Superior temporal gyrus (tissue), 1 donor: ENCODE measurements around the gene TATDN3.
"Not testable (repeated sequence)": the region's sequence is repeated elsewhere in the genome, so short reads cannot be mapped to it uniquely, and the experiment has no call there.

ENCODE experiments used
- DNase-seq: peaks from one replicate; pipeline ENCODE4 v3.0.0-alpha.2; 2016; ENCODE audit errors: extremely low spot score

The TATDN3 gene

DNA sequence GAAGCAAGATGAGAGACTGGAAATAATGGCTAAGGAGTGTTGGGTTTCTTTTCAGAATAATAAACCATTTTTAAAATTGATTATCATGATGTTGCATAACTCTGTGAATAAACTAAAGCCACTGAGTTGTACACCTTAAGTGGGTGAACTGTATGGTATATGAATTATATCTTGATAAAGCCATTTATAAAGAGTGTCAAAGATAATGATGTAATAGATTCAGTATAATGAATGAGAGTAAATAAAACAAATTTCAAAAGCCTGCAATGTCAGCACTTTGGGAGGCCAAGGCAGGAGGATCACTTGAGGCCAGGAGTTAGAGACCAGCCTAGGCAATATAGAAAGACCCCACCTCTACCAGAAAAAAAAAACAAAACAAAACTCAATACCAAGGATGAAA, 16.5 kb upstream of the TATDN3 start:
- no peak for DNase-seq

DNA sequence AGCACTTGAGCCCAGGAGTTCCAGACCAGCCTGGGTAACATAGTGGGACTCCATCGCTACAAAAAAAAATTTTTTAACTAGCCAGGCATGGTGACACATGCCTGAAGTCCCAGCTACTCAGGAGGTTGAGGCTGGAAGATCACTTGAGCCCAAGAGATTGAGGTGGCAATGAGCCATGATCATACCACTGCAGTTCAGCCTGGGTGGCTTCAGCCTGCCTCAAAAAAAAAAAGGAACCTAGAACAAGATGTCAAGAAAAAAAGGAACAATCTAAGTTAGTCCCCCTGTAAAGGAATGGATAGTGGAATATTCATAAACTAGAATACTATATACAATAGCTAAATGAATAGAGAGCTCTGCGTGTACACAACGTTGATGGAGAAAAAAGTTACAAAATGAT, 14.5 kb upstream of the TATDN3 start:
- DNase-seq, result no peak

DNA sequence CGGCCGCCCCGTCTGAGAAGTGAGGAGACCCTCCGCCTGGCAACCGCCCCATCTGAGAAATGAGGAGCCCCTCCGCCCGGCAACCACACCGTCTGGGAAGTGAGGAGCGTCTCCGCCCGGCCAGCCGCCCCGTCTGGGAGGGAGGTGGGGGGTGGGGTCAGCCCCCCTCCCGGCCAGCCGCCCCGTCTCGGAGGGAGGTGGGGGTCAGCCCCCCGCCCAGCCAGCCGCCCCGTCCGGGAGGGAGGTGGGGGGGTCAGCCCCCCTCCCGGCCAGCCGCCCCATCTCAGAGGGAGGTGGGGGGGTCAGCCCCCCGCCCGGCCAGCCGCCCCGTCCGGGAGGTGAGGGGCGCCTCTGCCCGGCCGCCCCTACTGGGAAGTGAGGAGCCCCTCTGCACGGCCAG, 12.6 kb upstream of the TATDN3 start:
- not testable (repeated sequence) for DNase-seq

DNA sequence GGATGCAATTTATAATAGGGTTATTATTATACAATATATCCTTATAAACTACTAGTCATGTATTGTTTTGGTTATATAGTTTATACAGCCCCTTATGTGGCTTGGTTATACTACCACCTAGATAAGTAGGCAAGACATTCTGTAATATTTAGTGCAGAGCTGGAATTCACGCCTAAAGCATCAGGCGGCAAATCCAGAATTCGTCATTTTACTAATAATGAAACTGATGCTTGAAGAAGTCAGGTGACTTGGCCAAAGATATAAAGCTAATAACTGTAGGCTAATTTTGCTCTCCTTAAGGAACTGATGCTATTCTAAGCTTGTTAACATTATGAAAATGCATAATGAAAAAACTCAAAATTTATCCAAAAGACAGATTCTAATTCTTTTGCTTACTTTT, 10.9 kb upstream of the TATDN3 start:
- DNase-seq, result no peak

DNA sequence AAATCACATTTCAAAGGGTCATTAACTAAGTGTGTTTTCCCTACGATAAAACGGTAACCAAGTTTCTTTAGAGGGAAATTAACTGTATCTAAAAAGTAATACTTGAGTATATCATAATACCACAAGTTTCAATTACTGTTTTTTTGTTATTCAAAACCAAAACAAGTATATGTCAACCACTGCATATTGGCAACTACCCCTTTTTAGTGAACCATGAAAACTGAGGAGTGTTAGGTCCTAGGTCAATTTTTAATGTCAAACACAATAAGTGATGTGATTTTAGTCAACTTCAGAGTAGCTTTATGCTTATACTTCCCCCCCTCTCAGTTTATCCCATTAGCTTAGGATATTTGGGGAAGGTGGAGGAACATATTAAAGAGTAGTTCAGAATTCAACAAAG, 10.5 kb upstream of the TATDN3 start:
- DNase-seq, result no peak

DNA sequence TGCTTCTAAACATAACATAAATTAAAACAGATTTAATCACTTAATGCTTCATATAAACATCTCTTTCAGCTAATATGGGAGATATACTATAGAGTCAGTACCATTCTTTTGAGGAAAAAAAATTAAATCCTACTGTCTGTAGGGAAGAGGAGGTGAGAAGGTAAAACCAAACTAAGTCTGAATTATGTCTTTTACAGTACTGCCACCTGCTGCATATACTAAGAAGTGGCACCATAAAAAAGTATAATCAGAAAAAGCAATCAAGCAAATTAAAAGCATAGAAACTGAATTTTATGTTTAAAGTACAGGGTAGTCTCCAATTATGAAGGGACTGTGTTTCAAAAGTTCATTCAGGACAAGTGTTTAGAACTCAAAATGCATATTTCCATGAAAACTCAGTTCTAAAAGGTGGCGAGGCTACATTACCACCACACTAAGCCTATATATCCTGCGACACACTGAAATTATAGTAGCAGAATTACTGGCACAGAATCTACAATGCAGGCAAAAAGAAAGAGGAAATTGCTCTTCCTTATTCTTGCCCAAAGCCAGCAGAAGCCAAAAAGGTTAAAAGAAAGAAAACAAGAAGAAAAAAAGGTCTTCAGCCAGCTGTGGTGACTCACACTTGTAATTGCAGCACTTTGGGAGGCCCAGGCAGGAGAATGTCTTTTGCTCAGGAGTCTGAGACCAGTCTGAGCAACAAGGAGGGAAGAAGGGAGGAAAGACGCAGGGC, 9.1 kb upstream of the TATDN3 start:
- DNase-seq, result peak; percentile 78

DNA sequence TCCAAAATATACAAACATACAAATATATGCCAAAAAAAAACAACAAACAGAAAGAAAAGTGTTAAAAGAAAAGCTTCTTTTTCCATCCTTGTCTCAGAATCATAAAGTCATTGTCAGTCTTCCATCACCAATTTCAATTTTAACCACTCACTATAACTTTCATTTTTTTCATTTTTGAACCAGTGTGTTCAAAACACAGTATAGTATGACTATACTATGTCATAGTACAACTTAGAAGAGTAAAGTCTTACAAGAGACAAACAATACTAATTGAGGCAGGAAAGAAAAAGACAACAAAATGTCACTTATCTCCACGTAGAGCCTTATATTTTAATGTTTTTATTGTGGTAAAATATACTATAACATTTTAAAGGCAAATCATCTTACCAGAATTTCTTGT, 7.7 kb upstream of the TATDN3 start:
- DNase-seq, result peak; percentile 4

DNA sequence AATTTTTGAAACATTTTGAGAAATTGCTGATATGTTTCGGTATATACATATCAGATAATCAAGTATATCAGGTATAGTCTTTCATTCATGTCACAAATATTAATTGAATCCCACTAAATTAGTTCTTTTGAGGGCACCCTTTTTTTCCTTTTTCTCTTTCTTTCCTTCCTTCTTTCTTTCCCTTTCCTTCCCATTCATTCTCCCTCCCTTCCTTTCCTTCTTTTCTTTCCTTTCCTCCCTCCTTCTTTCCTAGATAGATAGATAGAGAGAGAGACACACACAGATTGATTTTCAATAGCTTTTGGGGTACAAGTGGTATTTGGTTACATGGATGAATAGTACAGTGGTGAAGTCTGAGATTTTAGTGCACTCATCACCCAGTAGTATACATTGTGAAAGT, 5.8 kb upstream of the TATDN3 start:
- DNase-seq, result no peak

DNA sequence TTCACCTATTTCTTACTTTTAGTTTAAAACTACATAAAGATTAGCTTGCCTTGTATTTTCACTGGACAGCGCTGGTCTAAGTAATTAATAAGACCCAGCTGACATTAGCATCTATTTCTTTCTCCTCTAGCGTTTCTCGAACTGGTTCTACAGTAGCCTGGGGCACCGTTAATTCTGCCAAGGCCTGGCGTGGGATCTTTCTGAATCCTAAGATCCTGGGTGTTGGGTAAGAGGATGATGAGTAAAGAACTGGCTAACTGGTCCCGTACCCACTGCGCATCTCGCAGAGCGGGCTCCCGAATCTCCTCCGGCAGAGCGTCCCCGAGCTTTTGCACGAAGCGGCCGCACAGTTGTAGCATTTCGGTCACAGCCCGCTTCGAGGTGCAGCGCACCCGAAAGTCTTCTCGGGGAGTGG, 426 bp upstream of the TATDN3 start:
- DNase-seq, result no peak

DNA sequence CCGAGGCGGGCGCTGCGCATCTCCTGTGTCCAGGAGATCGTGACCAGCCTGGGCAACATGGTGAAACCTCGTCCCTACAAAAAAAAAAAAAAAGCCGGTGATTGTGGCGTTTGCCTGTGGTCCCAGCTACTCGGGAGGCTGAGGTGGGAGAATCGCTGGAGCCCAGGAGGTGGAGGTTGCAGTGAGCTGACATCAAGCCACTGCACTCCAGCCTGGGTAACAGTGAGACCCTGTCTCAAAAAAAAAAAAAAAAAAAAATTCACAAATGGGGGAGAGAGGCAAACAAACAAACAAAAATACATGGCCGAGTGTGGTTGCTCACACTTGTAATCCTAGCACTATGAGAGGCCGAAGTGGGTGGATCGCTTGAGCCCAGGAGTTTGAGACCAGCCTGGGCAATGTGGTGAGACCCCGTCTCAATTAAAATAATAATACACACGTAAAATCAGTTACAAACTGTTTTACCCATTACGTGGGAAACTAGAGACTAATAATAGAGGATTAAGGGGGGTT, 758 bp downstream of the TATDN3 start:
- no peak for DNase-seq

DNA sequence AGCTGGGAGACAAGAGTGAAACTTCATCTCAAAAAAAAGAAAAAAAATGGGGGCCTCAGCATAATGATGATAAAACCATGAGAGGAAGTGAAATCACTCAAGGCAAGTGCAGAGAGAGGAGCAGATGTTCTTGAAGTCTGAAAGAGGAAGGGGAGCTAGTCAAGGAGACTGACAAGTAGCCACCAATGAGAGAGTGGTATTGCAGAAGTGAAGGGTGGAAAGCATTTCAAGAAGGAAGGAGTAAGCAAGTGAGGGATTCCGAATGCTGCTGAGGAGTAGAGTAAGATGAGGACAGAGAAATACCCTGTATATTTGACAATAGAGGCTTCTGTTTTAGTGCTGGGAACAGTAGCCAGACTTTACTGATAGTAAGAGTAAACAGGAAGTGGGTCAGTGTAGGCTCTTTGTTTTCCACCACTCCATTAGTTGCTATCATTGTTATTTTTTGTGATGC, 2.9 kb downstream of the TATDN3 start:
- DNase-seq, result peak; percentile 82

DNA sequence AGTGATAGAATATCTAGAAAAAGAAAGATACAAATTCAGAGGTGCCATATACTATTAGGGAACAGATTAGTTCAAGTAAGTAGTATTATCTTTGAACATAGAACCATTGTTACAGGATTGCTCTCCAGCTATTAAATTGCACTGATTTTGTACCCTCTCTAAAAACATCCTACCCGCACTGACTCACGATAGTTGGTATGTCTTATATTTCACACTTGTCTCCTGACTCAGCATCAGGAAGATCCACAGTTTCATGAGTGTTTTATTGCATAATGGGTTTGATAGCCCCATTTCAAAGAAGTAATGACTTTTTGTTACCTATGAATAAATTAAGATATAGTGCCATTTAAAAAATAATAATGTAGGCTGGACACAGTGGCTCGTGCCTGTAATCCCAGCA, 6.0 kb downstream of the TATDN3 start:
- no peak for DNase-seq

DNA sequence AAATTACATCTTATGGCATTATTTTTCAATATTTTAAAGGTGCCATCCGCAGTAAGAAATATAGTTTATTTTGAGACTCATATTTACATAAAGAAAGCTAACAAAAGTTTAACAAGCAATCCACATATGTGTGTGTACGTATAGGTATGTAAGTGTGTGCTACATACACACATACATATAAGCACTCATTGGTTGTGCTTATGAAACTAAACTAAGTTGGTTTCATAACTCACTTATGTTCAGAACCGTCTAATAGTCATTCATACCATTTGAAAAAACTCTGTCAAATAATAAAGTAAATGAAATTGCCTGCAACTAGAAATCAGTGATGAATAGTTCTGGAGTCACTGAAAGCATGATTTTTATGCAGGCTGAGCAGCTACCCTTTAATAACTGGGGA, 14.1 kb downstream of the TATDN3 start:
- no peak for DNase-seq

DNA sequence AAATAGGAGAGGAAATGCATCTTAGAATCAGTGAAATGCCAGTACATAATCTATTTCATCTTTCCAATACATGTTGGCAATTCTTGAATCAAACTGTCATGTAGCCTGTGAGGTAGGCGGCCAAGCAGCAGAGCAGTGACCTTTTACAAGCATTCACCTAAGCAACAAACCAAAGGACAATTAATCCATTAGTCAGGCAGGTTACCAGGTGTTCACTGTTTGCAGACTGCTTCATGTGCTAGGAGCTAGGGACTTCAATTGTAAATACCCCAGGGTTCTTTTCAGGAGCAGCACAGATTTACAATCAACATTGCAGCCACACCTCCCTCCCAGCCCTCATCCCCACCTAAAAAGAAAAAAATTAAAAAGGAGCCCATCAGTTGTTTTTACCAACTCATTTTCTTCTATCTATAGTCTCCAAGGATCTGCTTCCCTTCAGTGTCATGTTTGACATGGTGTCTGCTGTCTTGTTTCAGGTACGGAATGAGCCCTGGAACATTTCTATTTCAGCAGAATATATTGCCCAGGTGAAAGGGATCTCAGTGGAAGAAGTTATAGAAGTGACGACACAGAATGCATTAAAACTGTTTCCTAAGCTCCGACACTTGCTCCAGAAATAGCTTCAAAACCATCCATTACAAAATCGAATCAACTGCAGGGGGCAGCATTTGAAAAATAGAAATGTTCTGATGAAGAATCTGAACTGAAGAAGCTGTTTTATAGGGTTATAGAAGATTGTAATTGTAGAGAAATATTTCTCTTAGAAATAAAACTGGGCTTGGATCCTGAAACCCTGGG, 23.0 kb downstream of the TATDN3 start:
- peak; percentile 84 for DNase-seq

DNA sequence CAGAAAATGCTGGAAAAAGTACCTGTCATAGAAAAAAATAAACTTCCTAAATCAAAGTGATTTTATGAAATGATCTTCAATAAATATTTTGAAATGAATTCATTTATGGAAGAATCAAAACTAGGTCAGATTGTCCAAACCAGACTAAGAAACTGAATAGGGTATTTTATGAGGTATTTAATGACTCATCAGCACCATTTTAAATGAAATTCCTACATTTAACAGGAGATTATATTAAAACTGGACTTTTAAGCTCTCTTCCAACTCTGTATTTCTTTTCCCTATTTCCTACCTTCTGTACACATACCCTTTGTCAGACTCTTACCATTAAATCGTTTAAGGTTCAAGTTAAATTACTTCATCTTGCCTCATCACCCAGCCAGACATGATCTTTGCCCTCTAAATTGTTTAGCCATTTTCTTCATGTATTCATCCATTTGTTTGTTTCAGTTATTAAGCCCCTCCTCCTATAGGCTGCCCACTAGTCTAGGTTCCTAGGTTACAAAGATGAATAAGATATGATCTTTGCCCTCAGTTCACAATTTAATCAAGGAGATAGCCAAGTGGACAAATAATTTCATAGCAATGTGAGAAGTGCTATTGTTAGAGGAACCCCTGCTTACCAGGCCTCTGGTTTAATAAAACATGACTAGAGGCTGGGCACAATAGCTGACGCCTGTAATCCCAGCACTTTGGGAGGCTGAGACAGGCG, 25.0 kb downstream of the TATDN3 start:
- no peak for DNase-seq

DNA sequence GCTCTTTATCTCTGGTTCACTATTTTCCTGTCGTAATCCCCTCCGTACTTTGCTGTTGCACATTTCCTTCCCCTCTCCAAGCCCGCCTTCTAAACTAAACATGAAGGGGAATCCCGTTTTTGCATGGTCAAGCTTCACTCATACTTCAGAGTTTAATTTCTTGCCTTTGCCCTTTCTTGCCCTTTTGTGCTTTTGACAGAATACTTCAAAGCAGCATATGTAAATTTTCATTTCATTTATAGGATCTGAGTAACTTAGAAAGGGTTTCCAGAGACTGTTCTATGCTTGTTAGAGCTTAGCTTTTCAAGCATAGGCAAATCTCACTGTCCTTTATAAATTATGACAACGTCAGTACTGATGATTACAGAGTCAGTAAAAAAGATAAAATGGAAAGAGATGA, 28.0 kb downstream of the TATDN3 start:
- no peak for DNase-seq

DNA sequence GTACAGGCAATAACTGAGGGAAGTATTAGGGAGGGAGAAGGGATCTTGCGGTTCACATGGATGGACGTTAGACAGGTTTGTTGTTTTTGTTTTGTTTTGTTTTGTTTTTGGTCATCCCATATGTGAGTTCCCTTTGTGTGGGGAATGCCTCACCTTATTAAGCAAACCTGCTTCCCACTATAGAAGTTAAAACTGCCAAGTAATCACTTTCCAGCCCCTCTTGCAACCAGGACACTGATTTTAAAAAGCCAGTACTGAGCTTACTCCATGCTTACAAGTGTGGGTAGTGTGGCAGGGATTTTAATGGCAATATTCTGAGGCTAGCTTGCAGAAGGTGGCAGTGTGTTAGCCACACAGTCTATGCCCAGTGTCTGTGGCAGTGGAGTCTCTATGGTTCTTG, 29.3 kb downstream of the TATDN3 start:
- no peak for DNase-seq

DNA sequence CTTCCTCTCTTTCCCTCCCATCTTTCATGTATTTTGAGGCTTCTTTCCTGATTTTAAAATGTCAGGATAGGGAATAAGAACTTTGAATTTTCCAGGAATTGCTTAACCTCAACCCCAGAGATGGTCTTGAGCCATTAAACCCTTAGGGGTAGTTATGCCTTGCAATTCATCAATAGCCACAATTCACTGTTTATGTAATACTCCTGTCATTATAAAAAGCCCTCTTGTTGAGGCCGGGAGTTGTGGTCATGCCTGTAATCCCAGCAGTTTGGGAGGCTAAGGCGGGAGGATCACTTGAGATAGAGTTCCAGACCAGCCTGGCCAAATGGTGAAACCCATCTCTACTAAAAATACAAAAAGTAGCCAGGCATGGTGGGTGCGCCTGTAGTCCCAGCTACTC, 31.3 kb downstream of the TATDN3 start:
- no peak for DNase-seq

DNA sequence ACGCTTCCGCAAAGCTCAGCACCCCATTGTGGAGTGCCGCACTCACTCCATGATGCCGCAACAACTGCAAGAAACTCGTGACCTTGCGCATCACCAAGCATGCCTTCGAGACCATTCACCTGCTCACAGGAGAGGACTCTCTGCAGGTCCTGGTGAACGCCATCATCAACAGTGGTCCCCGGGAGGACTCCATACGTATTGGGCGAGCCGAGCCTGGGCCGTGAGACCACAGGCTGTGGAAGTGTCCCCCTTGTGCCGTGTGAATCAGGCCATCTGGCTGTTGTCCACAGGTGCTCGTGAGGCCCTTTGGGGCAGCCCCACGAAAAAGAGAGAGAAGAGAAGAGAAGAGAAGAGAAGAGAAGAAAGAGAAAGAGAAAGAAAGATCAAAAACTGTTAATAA, 32.5 kb downstream of the TATDN3 start:
- no peak for DNase-seq

DNA sequence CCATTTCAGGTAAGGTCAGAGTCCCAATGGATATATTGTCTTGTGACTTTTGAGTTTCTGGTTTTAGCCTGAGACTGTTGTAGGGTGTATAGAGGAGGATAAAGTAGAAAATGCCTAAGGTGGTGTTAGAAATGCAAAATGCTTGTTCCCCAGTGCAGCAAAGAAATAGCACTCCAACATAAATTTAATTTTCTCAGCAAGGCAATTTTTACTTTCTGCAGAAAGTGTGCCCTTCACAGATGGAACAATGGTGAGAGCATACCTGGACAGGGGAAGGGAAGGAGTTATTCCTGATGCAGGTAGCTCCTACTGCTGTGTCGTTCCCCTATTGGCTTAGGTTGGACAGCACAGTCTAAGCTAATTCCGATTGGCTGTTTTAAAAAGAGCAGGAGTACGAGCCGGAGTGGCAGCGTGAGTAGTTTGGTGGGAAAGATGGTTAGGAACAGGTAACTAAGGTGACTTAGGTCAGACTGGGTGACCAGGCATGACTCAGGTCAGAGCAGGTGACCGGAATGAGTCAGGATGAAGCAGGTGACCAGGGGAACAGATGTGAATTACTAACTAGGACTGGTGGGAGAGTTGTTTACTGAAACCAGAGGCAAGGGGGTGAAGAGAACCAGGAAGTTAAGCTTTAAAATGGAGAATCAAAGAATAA, 34.2 kb downstream of the TATDN3 start:
- DNase-seq, result no peak

DNA sequence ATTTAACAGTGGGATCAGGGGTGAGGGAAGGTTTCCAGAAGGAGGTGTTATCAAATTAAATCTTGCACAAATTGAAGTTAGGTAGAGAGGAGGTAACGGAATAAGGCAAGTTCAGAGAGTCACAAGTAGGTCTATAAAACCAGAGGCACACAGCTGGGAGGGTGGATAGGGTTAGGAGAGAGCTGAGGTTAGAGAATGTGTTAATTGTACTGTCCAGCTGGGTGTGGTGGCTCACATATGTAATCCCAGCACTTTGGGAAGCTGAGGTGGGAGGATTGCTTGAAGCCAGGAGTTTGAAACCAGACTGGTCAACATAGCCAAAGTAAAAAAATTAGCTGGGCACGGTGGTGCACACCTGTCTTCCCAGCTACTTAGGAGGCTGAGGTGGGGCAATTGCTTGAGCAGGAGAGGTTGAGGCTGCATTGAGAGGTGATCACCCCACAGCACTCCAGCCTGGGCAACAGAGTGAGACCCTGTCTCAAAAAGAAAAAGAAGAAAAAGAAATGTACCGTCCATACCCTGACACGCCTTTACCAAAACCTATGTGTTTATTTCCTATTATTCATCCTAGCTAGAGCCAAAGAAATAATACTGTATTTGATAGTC, 35.6 kb downstream of the TATDN3 start:
- DNase-seq, result no peak
